OCI-M1 (cell line): ENCODE data around the gene PCDH8.

ENCODE experiments used
- DNase-seq: peaks from one replicate; lab custom pipeline; 2025; lab: John Stamatoyannopoulos, UW

The PCDH8 gene

GRCh38 chr13:52848455-52849195, at the start of gene PCDH8:
PCDH8 (minus strand) TSS chr13:52848640; CDS start chr13:52848436, 204 bp downstream.
- DNase-seq, result no peak

- DNase-seq, result peak; percentile 36
Measured at GRCh38 chr13:52896827-52897659, 48.6 kb upstream of the PCDH8 start.

GRCh38 chr13:52894413-52894812, 46.0 kb upstream of the PCDH8 start:
- no peak for DNase-seq

- DNase-seq, result no peak
Measured at GRCh38 chr13:52892925-52893324, 44.5 kb upstream of the PCDH8 start.

GRCh38 chr13:52891706-52892105, 43.3 kb upstream of the PCDH8 start:
- DNase-seq, result no peak

- DNase-seq, result peak; percentile 36
Measured at GRCh38 chr13:52887165-52887564, 38.7 kb upstream of the PCDH8 start.

- DNase-seq, result peak; percentile 71
Measured at GRCh38 chr13:52885141-52885540, 36.7 kb upstream of the PCDH8 start.

GRCh38 chr13:52884429-52885010, 36.1 kb upstream of the PCDH8 start:
- DNase-seq, result no peak

- DNase-seq, result no peak
Measured at GRCh38 chr13:52882785-52883184, 34.3 kb upstream of the PCDH8 start.

- DNase-seq, result no peak
Measured at GRCh38 chr13:52879950-52880741, 31.7 kb upstream of the PCDH8 start.

GRCh38 chr13:52878831-52879230, 30.4 kb upstream of the PCDH8 start:
- DNase-seq, result peak; percentile 77

GRCh38 chr13:52870143-52870542, 21.7 kb upstream of the PCDH8 start:
- no peak for DNase-seq

GRCh38 chr13:52869621-52870020, 21.2 kb upstream of the PCDH8 start:
- DNase-seq, result no peak

GRCh38 chr13:52869050-52869449, 20.6 kb upstream of the PCDH8 start:
- no peak for DNase-seq

- DNase-seq, result no peak
Measured at GRCh38 chr13:52868190-52868589, 19.8 kb upstream of the PCDH8 start.

- no peak for DNase-seq
Measured at GRCh38 chr13:52864941-52865340, 16.5 kb upstream of the PCDH8 start.

- peak; percentile 50 for DNase-seq
Measured at GRCh38 chr13:52862358-52863206, 14.1 kb upstream of the PCDH8 start.

GRCh38 chr13:52852444-52852843, 4.0 kb upstream of the PCDH8 start:
- no peak for DNase-seq

- no peak for DNase-seq
Measured at GRCh38 chr13:52851137-52851962, 2.9 kb upstream of the PCDH8 start.
